Activated T-cell treated with anti-CD3 and anti-CD28 coated beads, Interleukin-2, amount 50 U/mL, for 48 hours (primary cell): ENCODE measurements around the gene MAPK7.

Source experiments
- DNase-seq, 2 experiments: peaks; one replicate each; pipeline ENCODE4 v3.0.0-alpha.2; 2020

Gene MAPK7

DNA sequence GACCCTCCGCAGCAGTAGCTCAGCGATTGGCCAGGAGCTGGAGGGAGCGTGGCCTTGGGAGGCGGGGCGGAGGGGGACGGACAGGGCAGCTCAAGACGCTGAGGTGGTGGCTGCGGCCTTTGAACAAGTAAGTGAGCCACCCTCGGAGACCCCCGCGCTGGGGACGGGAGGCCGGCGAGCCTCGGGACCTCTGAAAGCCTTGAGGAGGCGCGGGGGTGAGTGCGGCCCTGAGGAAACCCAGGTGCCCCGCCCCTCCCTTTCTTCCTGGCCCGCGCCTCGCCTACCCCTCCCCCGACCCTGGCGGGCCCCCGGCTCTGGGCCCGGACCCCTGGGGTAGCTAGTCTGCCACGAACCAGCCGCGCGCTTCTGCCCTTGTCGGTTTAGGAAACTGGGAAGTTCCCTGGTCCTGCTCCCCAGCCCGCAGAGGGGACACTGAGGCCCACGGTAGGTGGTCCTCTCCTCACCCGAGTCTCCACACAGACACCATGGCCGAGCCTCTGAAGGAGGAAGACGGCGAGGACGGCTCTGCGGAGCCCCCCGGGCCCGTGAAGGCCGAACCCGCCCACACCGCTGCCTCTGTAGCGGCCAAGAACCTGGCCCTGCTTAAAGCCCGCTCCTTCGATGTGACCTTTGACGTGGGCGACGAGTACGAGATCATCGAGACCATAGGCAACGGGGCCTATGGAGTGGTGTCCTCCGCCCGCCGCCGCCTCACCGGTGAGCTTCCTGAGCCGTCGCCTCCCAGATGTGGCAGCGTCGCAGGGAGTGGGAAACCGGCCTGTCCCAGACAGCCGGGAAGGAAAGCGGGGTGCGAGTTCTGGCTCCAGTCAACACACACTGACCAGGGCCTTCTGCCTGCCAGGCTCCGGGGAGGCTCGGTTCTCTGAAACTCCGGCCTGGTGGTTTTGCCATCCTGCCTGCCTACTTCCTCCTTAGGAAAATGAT is at the start of gene MAPK7:
Gene MAPK7 (plus strand): TSS at position 83 of the 945 bp plus-strand sequence. CDS start 403 bp downstream, at position 486.
- no peak for DNase-seq

DNA sequence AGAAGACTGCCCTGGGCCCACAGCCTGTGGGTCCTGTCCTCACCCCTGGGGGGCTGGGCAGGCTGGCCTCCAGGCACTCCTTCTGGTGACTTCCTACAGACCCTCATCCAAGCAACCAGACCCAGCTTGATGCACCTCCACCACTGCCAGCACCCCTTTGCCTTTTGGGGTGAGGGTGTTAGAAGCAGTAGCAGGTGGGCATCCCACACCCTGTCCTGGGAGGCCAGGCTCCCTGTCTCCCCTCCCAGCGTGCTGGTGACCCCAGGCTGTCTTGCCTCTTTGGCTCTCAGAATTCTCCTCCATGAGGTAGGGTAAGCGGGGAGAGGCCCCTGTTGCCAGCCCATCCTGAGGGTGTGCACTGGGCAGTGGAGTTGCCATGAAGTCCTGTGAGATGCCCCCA is 49.2 kb upstream of the MAPK7 start:
- no peak for DNase-seq

DNA sequence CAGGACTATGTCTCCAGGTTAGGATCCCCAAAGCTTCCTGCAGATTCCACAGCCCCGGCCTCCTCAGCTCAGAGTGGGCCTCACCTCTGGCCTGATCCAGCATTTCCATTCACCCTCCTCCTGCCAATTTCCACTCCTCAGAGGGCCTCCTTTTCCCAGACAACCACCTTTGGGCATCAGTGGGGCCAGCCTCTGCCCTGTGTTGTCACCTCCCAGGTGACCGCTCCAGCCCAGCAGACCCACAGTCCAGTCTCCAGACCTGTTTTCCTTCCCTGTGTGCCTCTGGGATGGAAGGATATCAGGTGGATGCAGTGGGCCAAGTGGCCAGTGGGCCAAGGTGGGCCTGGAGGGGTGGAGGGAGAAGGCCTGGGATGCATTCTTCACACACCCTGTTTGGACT is 48.5 kb upstream of the MAPK7 start:
- DNase-seq, result no peak

DNA sequence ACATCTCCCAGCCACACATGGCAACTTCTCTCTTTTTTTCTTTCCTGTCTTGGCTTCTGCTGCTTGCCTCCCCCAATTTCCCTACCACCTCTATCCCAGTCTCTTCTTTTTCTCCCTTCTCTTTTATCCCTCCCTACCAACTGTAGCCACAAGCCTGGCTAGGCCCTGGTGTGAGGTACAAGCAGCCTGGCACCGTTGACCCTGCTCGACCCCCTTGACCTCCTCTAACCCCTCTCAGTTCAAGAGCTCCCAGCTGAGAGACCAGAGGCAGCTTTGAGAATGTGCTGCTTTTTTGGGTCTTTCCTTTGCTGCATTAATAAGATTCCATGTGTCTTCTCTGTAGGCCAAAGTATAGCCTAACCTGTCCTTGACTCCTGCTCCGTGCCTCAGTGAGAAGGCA is 48.0 kb upstream of the MAPK7 start:
- DNase-seq, result no peak

DNA sequence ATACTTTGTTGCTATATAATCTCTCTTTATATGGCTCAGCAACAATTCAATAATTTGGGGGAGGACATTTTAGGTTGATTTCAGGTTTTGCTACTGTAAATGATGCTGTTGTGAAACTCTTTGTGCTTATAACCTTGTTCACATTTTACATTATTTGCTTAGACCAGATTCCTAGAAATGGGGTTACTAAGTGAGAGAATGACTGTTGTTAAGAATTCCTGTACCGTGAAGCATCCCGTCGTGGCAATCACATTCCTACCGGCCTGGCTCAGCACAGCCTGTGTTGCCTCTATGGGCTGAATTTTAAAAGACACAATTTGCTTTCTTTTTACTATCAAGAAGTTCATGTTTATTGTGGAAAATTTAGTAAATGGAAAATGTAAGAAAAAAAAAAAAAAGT is 47.2 kb upstream of the MAPK7 start:
- no peak for DNase-seq

DNA sequence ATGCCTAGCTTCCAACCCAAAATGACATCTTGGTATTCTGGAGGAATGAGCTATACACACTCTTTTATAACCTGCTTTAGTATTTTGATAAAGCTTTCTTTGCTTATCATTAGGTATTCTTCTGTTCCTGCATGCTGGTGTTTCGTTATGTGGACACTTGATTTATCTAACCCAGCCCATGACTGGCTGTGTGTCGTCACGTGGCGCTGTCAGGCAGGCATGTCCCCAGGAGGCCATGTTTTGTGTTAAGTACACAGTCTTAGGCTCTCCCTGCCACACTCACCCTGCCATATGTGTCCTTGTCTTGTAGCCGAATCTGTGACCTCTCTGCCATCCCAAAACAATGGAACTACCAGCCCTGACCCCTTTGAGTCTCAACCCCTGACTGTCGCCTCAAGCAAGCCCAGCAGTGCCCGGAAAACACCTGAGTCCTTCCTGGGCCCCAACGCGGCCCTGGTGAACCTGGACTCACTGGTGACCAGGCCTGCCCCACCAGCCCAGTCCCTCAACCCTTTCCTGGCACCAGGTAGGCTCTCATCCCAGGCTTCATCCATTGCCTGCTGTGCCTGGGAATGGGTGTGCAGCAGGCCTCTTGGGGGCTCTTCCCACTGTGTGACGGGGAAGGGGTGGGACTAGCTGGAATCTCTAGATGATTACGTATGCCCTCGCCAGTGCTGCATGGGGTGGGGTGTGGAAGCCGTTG is 46.6 kb upstream of the MAPK7 start:
- DNase-seq, result no peak

DNA sequence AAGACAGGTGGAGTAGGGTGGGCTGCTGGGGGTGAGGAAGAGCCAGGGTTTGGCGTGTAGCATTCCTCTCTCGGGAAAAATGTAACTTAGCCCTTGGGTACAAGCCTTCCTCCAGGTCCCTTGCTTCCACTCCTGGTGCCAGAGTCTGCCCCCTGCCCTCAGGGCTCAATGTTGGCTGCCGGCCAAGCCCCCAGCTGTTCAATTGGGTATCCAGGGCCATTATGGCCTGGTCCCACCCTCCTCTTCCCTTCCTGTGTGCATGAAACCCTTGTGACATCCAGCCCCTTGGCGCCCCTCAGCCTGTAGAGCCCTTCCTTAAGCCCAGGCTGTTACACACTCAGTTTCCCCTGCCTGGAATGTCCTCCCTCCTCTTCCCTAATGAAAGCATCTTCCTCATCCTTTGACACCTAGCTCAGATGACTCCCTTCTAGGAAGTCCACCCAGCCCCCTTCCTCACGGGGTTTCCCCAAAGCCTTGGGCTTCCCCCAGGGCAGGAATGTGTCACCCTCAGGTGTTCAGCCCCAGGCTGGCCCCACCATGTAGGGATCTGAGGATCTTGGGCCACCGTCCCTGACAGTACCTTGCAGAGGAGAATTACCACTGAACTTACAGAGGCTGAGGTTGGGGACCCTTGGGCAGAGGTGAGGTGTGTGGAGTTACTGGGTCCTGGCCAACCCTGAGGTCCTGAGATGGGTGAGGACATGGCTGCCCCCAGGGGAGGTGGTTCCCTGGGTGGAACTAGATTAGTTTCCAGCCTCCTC is 45.7 kb upstream of the MAPK7 start:
- peak in 1 of 2 experiments; percentile 32 for DNase-seq

DNA sequence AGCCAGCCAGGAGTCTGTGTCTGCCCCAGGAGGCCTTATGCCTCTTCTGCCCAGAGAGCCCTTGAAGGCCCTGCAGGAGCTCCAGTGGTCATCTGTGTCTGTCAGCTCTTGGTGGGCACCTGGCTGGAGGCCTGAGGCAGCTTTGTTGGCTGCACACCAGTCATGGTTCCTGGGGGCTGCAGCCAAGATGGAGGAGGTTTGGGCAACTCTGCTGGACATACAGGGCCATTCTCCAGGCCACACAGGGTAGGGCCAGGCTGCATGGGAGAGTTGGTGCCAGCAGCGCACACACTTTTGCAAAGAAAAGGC is 45.2 kb upstream of the MAPK7 start:
- no peak for DNase-seq

DNA sequence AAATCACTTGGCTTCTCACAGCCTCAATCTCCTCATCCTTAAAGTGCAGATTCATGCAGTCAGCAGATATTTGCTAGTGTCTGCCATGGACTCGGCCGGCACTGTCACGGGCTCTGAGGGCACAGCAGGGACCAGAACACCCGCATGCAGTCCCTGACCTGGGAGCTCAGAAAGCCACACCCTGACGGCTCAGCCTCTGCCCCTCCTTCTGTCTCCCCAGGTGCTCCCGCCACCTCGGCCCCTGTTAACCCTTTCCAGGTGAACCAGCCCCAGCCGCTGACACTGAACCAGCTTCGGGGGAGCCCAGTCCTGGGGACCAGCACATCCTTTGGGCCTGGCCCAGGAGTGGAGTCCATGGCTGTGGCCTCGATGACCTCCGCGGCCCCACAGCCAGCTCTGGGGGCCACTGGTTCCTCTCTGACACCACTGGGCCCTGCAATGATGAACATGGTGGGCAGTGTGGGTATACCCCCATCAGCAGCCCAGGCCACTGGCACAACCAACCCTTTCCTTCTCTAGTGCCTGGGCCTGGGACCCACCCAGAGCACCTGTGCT is 44.5 kb upstream of the MAPK7 start:
- no peak for DNase-seq

DNA sequence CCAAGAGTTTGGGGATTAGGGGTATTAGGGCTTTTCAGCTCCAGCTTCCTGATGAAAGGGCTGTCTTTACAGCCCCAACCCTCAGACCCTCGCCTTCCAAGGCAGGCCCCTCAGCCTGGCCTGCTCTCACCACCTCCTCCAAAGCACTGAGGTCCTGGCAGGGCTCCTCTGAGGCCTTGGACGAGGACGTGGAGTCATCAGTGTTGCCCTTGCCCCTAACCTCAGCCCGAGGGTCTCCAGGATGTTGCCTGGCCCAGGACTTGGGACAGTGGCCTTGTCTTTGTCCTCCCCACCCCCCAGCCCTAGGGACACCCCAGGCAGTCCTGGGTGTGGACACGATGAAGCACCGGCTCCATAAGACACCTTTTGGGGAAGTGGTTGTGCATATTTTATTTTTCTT is 44.0 kb upstream of the MAPK7 start:
- DNase-seq, result no peak

DNA sequence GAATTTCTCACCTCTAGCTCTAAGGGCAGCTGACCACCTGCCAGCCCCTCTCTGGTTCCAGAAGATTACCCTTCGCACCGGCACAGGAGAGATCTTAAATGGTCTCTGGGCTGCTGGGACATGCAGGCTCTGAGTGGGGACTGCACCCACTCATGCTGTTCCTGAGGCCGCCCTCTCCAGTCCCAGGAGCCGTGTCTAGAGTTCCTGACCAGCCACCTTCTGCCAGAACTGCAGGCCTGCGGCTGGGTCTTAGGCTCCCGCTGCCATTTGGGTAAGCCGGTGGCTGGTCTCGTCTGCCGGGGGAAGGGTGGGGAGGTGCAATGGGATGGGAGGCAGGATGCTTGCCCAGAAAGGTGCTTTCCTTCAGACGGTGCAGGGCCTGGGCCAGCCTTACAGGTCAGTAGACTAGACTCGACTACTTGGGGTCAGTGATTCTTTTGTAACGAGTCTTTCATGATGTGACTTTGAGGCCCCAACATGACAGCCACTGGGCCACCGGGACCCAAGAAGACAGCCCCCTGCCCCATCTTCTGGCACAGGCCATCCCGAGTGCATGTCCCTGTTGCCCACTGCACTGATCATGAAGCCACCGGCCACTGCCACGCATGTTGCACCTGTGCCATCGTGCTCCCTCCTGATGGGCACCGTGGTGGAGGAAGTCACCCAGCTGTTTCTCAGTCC is 42.2 kb upstream of the MAPK7 start:
- no peak for DNase-seq

DNA sequence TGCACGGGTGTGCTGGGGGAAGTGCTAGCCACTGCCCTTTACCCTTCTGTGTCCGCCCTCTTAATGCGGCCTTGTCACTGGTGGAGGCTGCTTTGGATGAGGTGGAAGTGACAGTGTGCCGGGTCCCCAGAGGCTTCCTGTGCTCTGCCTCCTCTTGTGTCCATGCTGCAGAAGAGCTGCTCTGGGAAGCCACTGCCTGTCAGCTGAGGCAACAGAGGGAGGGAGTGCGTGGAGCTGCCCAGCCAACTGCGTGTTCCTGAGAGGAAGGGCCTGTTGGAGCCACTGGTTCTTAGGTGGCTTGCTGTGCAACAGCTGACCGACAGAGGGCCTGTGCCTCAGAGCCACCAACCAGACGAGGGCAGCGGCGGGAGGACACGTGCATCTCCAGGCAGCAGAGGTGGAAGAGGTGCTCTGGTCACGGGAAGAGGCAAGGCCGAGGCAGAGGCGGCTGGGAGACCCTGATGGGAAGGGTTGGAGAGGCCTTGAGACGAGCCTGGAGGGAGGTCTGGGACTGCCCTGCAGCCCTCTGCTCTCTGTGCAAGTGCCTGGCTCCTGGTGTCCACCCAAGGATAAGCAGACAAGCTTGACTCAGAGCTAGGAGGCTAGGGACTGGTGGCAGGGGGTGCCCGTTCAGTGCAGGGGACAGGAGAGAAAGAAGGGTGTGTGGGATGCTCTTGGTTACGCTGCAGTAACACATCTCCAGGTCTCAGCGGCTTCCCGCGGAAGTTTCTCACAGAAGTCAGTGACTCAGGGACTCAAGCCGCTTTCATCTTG is 41.2 kb upstream of the MAPK7 start:
- DNase-seq, result no peak

DNA sequence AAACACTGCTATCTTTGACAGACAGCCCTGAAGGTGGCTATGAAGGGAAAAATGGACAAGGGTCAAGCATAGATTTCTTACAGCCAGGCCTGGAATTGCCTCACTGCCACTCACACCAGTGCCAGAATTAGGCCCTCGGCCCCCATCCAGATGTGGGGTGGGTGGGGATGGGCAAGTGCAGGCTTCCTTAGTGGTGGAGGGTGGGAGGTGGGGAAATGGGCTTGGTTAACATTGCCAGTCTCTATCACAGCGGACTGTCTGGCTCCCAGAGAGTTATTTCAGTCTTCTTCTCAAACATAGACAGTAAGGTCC is 40.6 kb upstream of the MAPK7 start:
- DNase-seq, result no peak

DNA sequence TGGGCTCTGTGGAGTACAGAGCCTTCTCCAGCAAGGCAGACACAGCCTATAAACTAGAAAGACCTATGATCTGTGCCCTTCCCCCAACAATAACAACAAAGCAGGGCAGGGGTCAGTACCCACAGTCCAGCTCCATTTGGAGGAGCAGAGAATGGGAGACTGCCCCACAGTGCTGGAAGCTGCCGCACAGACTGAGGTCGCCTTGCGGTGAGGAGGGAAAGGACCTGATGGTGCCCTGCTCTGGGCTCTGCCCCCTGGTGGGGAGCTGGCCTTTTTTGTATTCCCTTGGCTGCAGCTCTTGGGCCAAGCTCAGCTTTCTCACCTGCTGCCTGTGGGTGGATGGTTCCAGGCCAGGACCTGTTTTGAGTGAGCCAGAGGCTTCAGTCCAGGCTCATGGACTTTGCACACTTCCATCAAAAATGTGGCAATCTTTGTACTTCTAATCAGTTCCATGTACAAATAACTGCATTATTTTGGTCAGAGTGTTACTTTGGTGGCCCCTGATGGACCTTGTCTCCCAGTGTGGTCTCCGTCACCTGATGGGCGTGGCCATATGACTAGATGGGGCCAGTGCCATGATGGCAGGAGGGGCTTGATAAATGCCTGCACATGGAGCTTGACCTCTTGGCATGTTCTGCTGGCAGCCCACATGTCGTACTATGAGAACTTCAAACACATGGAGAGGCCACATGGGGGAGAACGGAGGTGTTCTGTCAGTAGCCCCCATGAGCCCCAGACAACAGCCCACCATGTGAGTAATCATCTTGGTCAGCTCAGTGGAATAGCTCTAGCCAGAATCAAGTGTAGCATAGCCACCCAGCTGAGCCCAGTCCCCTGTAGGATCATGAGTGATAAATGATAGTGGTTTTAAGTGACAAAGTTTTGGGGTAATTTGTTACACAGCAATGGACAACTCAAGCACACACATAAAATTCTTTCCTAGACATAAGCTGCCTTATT is 40.0 kb upstream of the MAPK7 start:
- DNase-seq, result peak; percentile 76 to 77

DNA sequence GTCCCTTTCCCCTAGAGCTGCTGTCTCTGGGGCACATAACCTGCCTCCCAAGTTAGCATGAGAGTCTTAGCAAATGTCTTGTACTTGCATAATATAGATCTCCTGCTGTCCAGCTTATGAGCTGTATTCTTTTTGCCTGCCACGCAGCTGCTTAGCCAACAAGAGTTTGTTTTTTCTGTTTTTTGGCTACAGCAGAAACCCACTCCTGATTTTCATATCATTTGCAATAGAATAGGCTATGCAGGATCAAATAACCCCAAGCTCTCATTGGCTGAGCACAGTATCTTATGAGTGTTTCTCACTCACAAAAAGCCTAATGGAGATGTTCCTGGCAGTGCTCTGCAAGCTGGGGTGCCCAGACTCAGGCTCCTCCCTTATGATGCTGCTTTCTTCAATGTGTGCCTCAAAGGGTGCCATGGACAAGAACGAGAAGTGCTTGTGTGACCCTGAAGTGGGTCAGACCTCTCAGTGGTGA is 38.9 kb upstream of the MAPK7 start:
- no peak for DNase-seq

DNA sequence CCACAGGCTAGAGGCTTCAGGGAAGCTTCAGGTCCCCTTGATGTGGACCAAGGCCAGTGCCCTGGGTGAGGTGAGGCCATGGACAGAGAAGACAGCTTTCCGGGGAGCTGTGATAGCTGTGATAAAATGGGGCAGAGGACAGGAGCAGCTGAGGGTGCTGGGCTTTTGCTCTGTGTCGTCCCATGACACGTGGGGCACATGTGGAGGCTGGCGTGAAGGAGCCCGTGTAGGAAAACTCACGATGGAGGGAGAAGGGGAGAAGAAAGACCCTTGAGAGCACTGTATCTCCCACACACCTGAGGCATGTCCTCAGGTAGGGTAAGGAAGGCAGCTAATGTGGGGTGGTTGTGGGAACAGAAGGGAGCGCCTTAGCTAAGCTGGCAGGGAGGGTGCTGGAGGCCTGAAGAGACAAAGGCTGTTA is 37.1 kb upstream of the MAPK7 start:
- DNase-seq, result no peak

DNA sequence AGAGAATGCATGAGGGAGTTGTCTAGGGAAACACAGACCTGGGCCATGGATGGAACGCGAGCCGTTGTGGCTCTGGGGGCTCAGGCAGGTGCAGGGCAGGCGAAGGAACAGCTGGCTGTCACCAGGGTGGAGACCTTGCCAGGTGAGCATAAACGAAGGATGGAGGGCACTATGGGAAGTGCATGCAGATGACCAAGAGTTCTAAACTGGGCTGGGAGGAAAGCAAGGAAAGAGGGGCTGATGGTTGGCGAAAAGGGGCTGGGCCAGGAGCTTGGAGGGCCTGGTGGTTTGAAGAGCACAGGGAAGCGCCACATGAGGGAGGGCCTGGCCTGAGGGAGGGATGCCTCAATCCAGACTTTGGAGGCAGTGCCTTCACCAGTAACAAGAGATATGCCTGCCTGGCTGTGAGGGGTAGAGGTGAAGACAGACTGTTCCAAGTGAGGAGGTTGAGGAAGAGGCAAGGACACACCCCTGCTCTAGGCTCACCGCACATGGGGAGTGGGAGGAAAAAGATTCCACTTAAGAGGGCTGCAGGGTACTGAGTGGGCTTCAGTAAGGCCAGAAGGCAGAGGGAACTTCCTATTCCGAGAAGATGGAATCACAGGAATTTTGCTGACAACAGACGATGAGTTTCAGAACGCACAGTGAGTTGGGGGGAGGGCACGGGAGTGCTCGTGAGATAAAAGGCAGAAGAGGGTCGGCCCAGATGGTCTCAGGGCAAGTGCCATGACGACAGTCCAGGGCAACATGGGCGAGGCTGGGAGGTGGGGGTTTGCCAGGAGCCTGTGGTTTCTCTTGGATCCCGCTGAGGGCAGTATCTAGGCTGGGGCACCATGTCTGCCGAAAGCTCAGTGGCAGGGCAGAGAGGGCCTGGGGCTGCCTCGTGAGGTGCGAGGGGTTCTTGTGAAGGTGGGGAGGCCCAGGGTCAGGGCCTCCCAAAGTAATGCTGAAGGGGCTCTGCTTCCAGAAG is 36.4 kb upstream of the MAPK7 start:
- peak in 1 of 2 experiments; percentile 15 for DNase-seq

DNA sequence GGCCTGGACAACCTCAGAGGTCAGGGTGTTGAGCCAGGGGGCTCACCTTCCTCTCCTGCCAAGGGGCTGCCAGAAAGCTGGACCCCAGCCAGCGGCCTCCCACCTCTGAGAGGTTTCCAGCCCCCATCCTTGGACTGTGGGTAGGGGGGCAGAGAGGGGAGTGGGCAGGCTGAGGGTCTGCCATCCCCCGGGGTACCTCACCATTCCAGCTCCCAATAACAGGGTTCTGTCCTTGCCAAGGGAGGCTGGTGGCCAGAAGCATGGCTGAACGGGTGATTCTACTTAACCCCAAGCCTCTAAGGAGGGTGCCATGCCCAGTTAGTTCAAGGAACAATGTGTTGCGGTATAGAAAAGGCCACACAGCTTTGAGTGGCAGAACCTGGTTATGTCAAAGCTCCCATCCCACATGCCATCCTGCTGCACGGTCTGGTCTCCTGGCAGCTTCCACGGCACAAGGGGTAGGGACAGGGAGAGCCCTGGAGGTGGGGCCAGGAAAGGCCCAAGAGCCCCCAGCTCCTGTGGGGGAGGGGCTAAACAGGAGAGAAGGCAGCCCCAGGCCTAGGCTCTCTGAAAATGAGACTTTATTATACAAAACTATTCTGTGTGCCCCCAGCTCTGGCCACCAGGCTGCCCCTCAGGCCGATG is 35.6 kb upstream of the MAPK7 start:
- no peak for DNase-seq

DNA sequence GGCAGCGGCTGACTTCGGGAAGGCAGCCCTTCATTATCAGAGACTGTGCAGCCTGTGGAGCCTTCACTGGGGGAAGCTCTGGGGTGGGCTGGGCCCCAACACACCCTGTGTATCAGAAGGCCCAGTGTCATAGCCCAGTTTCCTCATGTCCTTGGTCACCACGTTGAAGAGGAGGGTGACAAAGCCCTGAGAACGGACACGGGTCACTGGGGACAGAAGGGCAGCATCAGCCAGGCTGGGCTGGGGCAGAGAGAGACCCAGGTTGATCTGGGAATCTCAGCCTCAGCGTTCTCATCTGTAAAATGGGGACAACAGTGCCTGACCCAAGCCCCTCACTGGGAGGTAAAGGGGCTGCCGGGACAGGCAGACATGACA is 35.1 kb upstream of the MAPK7 start:
- DNase-seq, result no peak
